Vagina (tissue), 2 donors: ENCODE data around the gene WDFY2. TPM values are rescaled to one million over a fixed set of nuclear protein-coding genes. Genes with fewer than 3 reads are reported as not detected.
"Not testable (repeated sequence)": the region's sequence is repeated elsewhere in the genome, so short reads cannot be mapped to it uniquely, and the experiment has no call there.

Experiments
- DNase-seq, 2 donors: peaks; one replicate each; pipeline ENCODE4 v3.0.0-alpha.2; 2017; ENCODE audit errors: extremely low spot score in 2 of 2
- H3K27ac ChIP-seq: fragments of 200-600 bp; sonication (generic); one replicate; pipeline ENCODE4 v1.5.1; 2019
- H3K27me3 ChIP-seq: fragments of 200-600 bp; sonication (generic); one replicate; pipeline ENCODE4 v1.5.1; 2019
- H3K36me3 ChIP-seq, 2 donors: fragments of 200-600 bp; sonication (generic); one replicate each; pipeline ENCODE4 v1.5.1; 2017 to 2019
- H3K4me1 ChIP-seq: fragments of 200-600 bp; sonication (generic); one replicate; pipeline ENCODE4 v1.5.1; 2019
- H3K4me3 ChIP-seq, 2 donors: fragments of 200-600 bp; sonication (generic); 1 replicate in 1 of 2; 2 replicates in 1 of 2; pipeline ENCODE4 v1.5.1; 2016 to 2019
- H3K9me3 ChIP-seq: fragments of 200-600 bp; sonication (generic); one replicate; pipeline ENCODE4 v1.5.1; 2019
- CTCF ChIP-seq, 3 experiments: fragments of 450-650 bp in 2 of 3; fragments of 200-600 bp in 1 of 3; sonication (generic) in 1 of 3; IDR thresholded peaks; one replicate each; pipeline ENCODE4 v1.5.1; 2017 to 2019; ENCODE audit warnings: antibody characterized with exemption in 3 of 3, mild to moderate bottlenecking in 2 of 3, moderate library complexity in 2 of 3
- POLR2A ChIP-seq, 2 donors: fragments of 450-650 bp; IDR thresholded peaks; one replicate each; pipeline ENCODE4 v1.6.1; 2017; ENCODE audit warnings: antibody characterized with exemption in 2 of 2, mild to moderate bottlenecking in 2 of 2, moderate library complexity in 2 of 2
- POLR2AphosphoS5 ChIP-seq, 2 donors: sonication (generic); formaldehyde crosslinking; IDR thresholded peaks; one replicate each; pipeline ENCODE4 v1.9.0; 2017; ENCODE audit warnings: antibody characterized with exemption in 2 of 2, mild to moderate bottlenecking in 2 of 2, low read depth in 1 of 2; ENCODE audit not compliant: insufficient read depth in 1 of 2
- intact Hi-C: fragments of 100-400 bp; cut with DNase I; formaldehyde crosslinking; loops from one replicate; pipeline ENCODE4 v1.15.1; 2023
- total RNA-seq: library from RNA; depleted of rRNA; stranded (reverse); fragments of >200 nt; gene quantifications from one replicate; pipeline ENCODE4 v1.2.3, GENCODE V29; 2016

Gene WDFY2
- total RNA-seq, 1 donor from 2014 or later: 26.3 TPM

GRCh38 chr13:51635137-51635878, 51.0 kb downstream of the WDFY2 start:
- DNase-seq: no peak
- intact Hi-C loops: no loop called here
- Histone ChIP-seq H3K36me3 (no peaks in the 10 kb centered on the region), H3K4me1 (peaks cover 45% of the 10 kb centered on the region), H3K27me3 (no peaks in the 10 kb centered on the region), H3K9me3 (no peaks in the 10 kb centered on the region), H3K27ac (no peak overlapping the region), H3K4me3 (no peak overlapping the region)
- TF ChIP-seq POLR2A (IDR thresholded peaks at IDR 0.05): no peak
- TF ChIP-seq CTCF (IDR thresholded peaks at IDR 0.05): no peak
- no peak for TF ChIP-seq POLR2AphosphoS5 (IDR thresholded peaks at IDR 0.05; ENCODE audit: insufficient read depth in 1 of 2, low read depth in 1 of 2)

GRCh38 chr13:51636349-51636890, 52.2 kb downstream of the WDFY2 start:
- intact Hi-C loops: no loop called here
- H3K27ac ChIP-seq: no peak overlapping the region
- no peaks in the 10 kb centered on the region for H3K27me3 ChIP-seq
- no peak for DNase-seq
- H3K36me3 ChIP-seq: no peaks in the 10 kb centered on the region
- peaks cover 39% of the 10 kb centered on the region for H3K4me1 ChIP-seq
- no peaks in the 10 kb centered on the region for H3K9me3 ChIP-seq
- no peak overlapping the region for H3K4me3 ChIP-seq
- no peak for TF ChIP-seq POLR2AphosphoS5 (IDR thresholded peaks at IDR 0.05; ENCODE audit: insufficient read depth in 1 of 2, low read depth in 1 of 2)
- no peak for TF ChIP-seq CTCF (IDR thresholded peaks at IDR 0.05)
- TF ChIP-seq POLR2A (IDR thresholded peaks at IDR 0.05): no peak

- intact Hi-C loops: no loop called here
- H3K27ac ChIP-seq: no peak overlapping the region
These were observed 53.6 kb downstream of the WDFY2 start for GRCh38 chr13:51637852-51638215.

GRCh38 chr13:51638216-51638871, 54.1 kb downstream of the WDFY2 start:
- Histone ChIP-seq H3K36me3 (no peaks in the 10 kb centered on the region), H3K27ac (no peak overlapping the region), H3K9me3 (no peaks in the 10 kb centered on the region), H3K4me1 (peaks cover 36% of the 10 kb centered on the region), H3K27me3 (no peaks in the 10 kb centered on the region), H3K4me3 (no peak overlapping the region)
- intact Hi-C loops: no loop called here
- TF ChIP-seq CTCF (IDR thresholded peaks at IDR 0.05): no peak
- no peak for TF ChIP-seq POLR2AphosphoS5 (IDR thresholded peaks at IDR 0.05; ENCODE audit: insufficient read depth in 1 of 2, low read depth in 1 of 2)
- no peak for TF ChIP-seq POLR2A (IDR thresholded peaks at IDR 0.05)
- no peak for DNase-seq

More at GRCh38 chr13:51637852-51638215, 53.6 kb downstream of the WDFY2 start:
- no peaks in the 10 kb centered on the region for H3K27me3 ChIP-seq
- H3K4me3 ChIP-seq: no peak overlapping the region
- TF ChIP-seq CTCF (IDR thresholded peaks at IDR 0.05): no peak
- TF ChIP-seq POLR2A (IDR thresholded peaks at IDR 0.05): no peak
- no peak for TF ChIP-seq POLR2AphosphoS5 (IDR thresholded peaks at IDR 0.05; ENCODE audit: insufficient read depth in 1 of 2, low read depth in 1 of 2)
- DNase-seq: no peak
- H3K9me3 ChIP-seq: no peaks in the 10 kb centered on the region
- H3K36me3 ChIP-seq: no peaks in the 10 kb centered on the region
- peaks cover 36% of the 10 kb centered on the region for H3K4me1 ChIP-seq

- Histone ChIP-seq H3K4me3 (no peak overlapping the region), H3K27me3 (no peaks in the 10 kb centered on the region), H3K36me3 (no peaks in the 10 kb centered on the region), H3K9me3 (no peaks in the 10 kb centered on the region), H3K27ac (no peak overlapping the region), H3K4me1 (peaks cover 44% of the 10 kb centered on the region)
- DNase-seq: no peak
- TF ChIP-seq POLR2AphosphoS5 (IDR thresholded peaks at IDR 0.05; ENCODE audit: insufficient read depth in 1 of 2, low read depth in 1 of 2): no peak
- TF ChIP-seq CTCF (IDR thresholded peaks at IDR 0.05): no peak
- TF ChIP-seq POLR2A (IDR thresholded peaks at IDR 0.05): no peak
- intact Hi-C loops: no loop called here
These were observed 54.9 kb downstream of the WDFY2 start for GRCh38 chr13:51639171-51639570.

GRCh38 chr13:51640696-51641095, 56.4 kb downstream of the WDFY2 start:
- H3K9me3 ChIP-seq, H3K27ac ChIP-seq, DNase-seq, intact Hi-C loops, H3K27me3 ChIP-seq, H3K4me3 ChIP-seq, H3K36me3 ChIP-seq: not testable (repeated sequence)
- H3K4me1 ChIP-seq: peaks cover 59% of the 10 kb centered on the region
